NCI-H128 (cell line): ENCODE measurements around the gene OSMR.

ENCODE experiments used
- DNase-seq: peaks from one replicate; lab custom pipeline; 2025; ENCODE audit not compliant: unreplicated experiment; lab: John Stamatoyannopoulos, UW

OSMR gene

GRCh38 chr5:38925154-38925925 is 79.5 kb downstream of the OSMR start:
- no peak for DNase-seq

- DNase-seq: no peak
Measured at GRCh38 chr5:38926121-38926520, 80.3 kb downstream of the OSMR start.

- no peak for DNase-seq
Measured at GRCh38 chr5:38927470-38927869, 81.7 kb downstream of the OSMR start.

- no peak for DNase-seq
Measured at GRCh38 chr5:38929838-38930237, 84.0 kb downstream of the OSMR start.

- no peak for DNase-seq
Measured at GRCh38 chr5:38931731-38932130, 85.9 kb downstream of the OSMR start.

- no peak for DNase-seq
Measured at GRCh38 chr5:38932854-38933408, 87.1 kb downstream of the OSMR start.

GRCh38 chr5:38935437-38935836 is 89.6 kb downstream of the OSMR start:
- DNase-seq: no peak

- DNase-seq: no peak
Measured at GRCh38 chr5:38936269-38936668, 90.5 kb downstream of the OSMR start.

- DNase-seq: no peak
Measured at GRCh38 chr5:38938424-38938823, 92.6 kb downstream of the OSMR start.

- DNase-seq: no peak
Measured at GRCh38 chr5:38938973-38939372, 93.2 kb downstream of the OSMR start.

GRCh38 chr5:38940230-38940858 is 94.5 kb downstream of the OSMR start:
- no peak for DNase-seq

- DNase-seq: no peak
Measured at GRCh38 chr5:38941912-38942311, 96.1 kb downstream of the OSMR start.

- no peak for DNase-seq
Measured at GRCh38 chr5:38944282-38944681, 98.5 kb downstream of the OSMR start.

- DNase-seq: no peak
Measured at GRCh38 chr5:38948501-38948900, 102.7 kb downstream of the OSMR start.

GRCh38 chr5:38953426-38954012 is 107.7 kb downstream of the OSMR start:
- DNase-seq: no peak

- no peak for DNase-seq
Measured at GRCh38 chr5:38961691-38962090, 115.9 kb downstream of the OSMR start.

- DNase-seq: no peak
Measured at GRCh38 chr5:38968665-38969064, 122.9 kb downstream of the OSMR start.

GRCh38 chr5:38978036-38978435 is 132.2 kb downstream of the OSMR start:
- DNase-seq: no peak

- no peak for DNase-seq
Measured at GRCh38 chr5:38979535-38979934, 133.7 kb downstream of the OSMR start.
